OCI-LY7 (cell line): ENCODE data around the gene AKAP17A.

Experiments
- CTCF ChIP-seq: fragments of 200-600 bp; sonication (generic); conservative IDR thresholded peaks from 2 replicates; pipeline ENCODE4 v1.5.1; 2014; ENCODE audit warnings: mild to moderate bottlenecking, antibody characterized with exemption, low read length, moderate library complexity, mixed read lengths
- EZH2phosphoT487 ChIP-seq: fragments of 200-600 bp; sonication (generic); IDR thresholded peaks from 2 replicates; pipeline ENCODE4 v1.6.1; 2018; ENCODE audit warnings: low read depth, borderline replicate concordance, mild to moderate bottlenecking, mixed run types, antibody characterized with exemption, low read length, moderate library complexity, mixed read lengths

DNA sequence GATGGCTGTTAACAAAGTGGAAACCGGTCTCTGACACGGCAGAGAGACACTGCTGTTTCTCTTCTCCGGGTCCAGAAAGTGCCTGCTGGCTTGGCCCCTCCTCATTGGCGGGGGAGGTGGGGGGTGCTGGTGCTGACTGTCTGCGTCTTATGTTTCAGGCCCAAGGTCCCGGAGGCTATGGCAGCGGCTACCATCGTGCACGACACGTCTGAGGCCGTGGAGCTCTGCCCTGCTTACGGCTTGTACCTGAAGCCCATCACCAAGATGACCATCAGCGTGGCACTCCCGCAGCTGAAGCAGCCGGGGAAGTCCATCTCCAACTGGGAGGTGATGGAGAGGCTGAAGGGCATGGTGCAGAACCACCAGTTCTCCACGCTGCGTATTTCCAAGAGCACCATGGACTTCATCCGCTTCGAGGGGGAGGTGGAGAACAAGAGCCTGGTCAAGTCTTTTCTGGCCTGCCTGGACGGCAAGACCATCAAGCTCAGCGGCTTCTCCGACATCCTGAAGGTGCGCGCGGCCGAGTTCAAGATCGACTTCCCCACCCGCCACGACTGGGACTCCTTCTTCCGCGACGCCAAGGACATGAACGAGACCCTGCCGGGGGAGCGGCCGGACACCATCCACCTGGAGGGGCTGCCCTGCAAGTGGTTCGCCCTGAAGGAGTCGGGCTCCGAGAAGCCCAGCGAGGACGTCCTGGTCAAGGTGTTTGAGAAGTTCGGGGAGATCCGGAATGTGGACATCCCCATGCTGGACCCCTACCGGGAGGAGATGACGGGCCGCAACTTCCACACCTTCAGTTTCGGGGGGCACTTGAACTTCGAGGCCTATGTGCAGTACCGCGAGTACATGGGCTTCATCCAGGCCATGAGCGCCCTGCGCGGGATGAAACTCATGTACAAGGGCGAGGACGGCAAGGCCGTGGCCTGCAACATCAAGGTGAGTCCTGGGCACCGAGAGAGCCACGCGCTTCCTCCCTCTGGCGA, 2.2 kb downstream of the AKAP17A start:
- TF ChIP-seq CTCF (no peak), EZH2phosphoT487 (no peak)
